ENCODE measurements around the gene B4GALNT4. TPM values are rescaled to one million over a fixed set of nuclear protein-coding genes. Genes with fewer than 3 reads are reported as not detected.

Gene B4GALNT4
- total and polyA plus RNA-seq, 2 of the 13 experiments (the other 11 are each of a cell fraction or from before 2014, with no cell fraction given) = 30.5 to 50.1 TPM

DNA sequence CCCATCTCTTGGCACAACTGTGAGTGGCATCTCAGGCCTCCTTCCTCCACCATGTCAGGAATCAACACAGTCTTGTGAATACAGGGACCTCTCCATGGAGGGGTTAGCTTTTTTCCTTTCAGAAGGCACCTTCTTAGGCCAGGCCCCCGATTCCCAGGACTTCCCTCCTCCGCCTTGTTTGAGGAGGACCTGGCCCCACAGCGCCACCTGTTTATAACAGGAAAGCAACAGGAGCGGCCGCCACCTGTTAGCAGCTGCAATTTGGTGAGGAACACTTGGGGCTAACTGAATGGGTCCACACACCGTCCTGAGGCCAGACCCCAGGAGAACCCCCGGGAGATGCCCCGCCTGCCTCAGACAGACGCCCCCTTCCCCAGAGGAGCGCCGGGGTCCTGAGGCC lies 20.9 kb downstream of the B4GALNT4 start (continued):
- TF ChIP-seq ZBTB44 (CRISPR knock-in tag; IDR thresholded peaks at IDR 0.05) (no peak), CTCF (CRISPR knock-in tag; IDR thresholded peaks at IDR 0.05) (peak; percentile 79), GATA4 (IDR thresholded peaks at IDR 0.05; ENCODE audit: borderline replicate concordance, low read depth) (no peak), SAP130 (CRISPR knock-in tag; IDR thresholded peaks at IDR 0.05; ENCODE audit: low read depth) (0 out of 2 replicates have a peak, but pooled peaks have one; percentile 18), CHCHD3 (CRISPR knock-in tag; IDR thresholded peaks at IDR 0.05) (no peak), KDM2A (CRISPR knock-in tag; IDR thresholded peaks at IDR 0.05; ENCODE audit: borderline replicate concordance, low read depth) (peak; percentile 37; the same call in 1 of the 2 replicates), CSRNP1 (CRISPR knock-in tag; IDR thresholded peaks at IDR 0.05) (no peak), ZFX (CRISPR knock-in tag; IDR thresholded peaks at IDR 0.05; ENCODE audit: low read depth) (0 out of 2 replicates have a peak, but pooled peaks have one; percentile 28), ZNF619 (CRISPR knock-in tag; IDR thresholded peaks at IDR 0.05) (no peak), ZBTB43 (CRISPR knock-in tag; conservative IDR thresholded peaks at IDR 0.05) (no peak)
- TF ChIP-seq, protein P1, sequence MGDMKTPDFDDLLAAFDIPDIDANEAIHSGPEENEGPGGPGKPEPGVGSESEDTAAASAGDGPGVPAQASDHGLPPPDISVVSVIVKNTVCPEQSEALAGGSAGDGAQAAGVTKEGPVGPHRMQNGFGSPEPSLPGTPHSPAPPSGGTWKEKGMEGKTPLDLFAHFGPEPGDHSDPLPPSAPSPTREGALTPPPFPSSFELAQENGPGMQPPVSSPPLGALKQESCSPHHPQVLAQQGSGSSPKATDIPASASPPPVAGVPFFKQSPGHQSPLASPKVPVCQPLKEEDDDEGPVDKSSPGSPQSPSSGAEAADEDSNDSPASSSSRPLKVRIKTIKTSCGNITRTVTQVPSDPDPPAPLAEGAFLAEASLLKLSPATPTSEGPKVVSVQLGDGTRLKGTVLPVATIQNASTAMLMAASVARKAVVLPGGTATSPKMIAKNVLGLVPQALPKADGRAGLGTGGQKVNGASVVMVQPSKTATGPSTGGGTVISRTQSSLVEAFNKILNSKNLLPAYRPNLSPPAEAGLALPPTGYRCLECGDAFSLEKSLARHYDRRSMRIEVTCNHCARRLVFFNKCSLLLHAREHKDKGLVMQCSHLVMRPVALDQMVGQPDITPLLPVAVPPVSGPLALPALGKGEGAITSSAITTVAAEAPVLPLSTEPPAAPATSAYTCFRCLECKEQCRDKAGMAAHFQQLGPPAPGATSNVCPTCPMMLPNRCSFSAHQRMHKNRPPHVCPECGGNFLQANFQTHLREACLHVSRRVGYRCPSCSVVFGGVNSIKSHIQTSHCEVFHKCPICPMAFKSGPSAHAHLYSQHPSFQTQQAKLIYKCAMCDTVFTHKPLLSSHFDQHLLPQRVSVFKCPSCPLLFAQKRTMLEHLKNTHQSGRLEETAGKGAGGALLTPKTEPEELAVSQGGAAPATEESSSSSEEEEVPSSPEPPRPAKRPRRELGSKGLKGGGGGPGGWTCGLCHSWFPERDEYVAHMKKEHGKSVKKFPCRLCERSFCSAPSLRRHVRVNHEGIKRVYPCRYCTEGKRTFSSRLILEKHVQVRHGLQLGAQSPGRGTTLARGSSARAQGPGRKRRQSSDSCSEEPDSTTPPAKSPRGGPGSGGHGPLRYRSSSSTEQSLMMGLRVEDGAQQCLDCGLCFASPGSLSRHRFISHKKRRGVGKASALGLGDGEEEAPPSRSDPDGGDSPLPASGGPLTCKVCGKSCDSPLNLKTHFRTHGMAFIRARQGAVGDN (CRISPR knock-in tag; IDR thresholded peaks at IDR 0.05) = peak; percentile 9; the same call in 1 of the 2 replicates
